HG02885 (cell line): ENCODE data around the gene PDK2.

Experiments
- ATAC-seq: cut with Tn5 transposase; IDR thresholded peaks from one replicate; pipeline ENCODE4 v1.9.1; 2021; ENCODE audit warnings: mild to moderate bottlenecking; ENCODE audit not compliant: unreplicated experiment, poor library complexity

PDK2 gene

GRCh38 chr17:50113624-50114320 is 18.6 kb downstream of the PDK2 start:
- no peak for ATAC-seq

- no peak for ATAC-seq
Measured at GRCh38 chr17:50114401-50114800, 19.2 kb downstream of the PDK2 start.

GRCh38 chr17:50114849-50115357 is 19.8 kb downstream of the PDK2 start:
- no peak for ATAC-seq

GRCh38 chr17:50115756-50116155 is 20.6 kb downstream of the PDK2 start:
- ATAC-seq = no peak

- ATAC-seq = no peak
Measured at GRCh38 chr17:50117202-50118051, 22.3 kb downstream of the PDK2 start.

GRCh38 chr17:50118076-50118827 is 23.1 kb downstream of the PDK2 start:
- ATAC-seq = no peak

GRCh38 chr17:50118828-50119218 is 23.7 kb downstream of the PDK2 start:
- ATAC-seq = no peak

- no peak for ATAC-seq
Measured at GRCh38 chr17:50120475-50121253, 25.5 kb downstream of the PDK2 start.

GRCh38 chr17:50122945-50123344 is 27.8 kb downstream of the PDK2 start:
- no peak for ATAC-seq

- ATAC-seq = no peak
Measured at GRCh38 chr17:50123649-50124349, 28.6 kb downstream of the PDK2 start.

- ATAC-seq = no peak
Measured at GRCh38 chr17:50125420-50125997, 30.4 kb downstream of the PDK2 start.

- no peak for ATAC-seq
Measured at GRCh38 chr17:50127697-50128361, 32.7 kb downstream of the PDK2 start.

GRCh38 chr17:50128441-50129352 is 33.5 kb downstream of the PDK2 start:
- no peak for ATAC-seq

- no peak for ATAC-seq
Measured at GRCh38 chr17:50129353-50129727, 34.2 kb downstream of the PDK2 start.

- no peak for ATAC-seq
Measured at GRCh38 chr17:50129728-50130558, 34.8 kb downstream of the PDK2 start, which contains the start of gene SAMD14. Gene SAMD14, minus strand, starts transcription at chr17:50130160. Its CDS starts 5,201 bp downstream, at chr17:50124959.

GRCh38 chr17:50130559-50131305 is 35.6 kb downstream of the PDK2 start:
- no peak for ATAC-seq
